Measurements from ENCODE around the gene PLPPR2. TPM values are rescaled to one million over a fixed set of nuclear protein-coding genes. Genes with fewer than 3 reads are reported as not detected.
A peak's percentile ranks its signal among the peaks of the same experiment; 100 is the strongest.

The PLPPR2 gene
- total RNA-seq, 1 experiment from 2014 or later, result 7.5 TPM

- TF ChIP-seq HMGXB4 (CRISPR knock-in tag; IDR thresholded peaks at IDR 0.05) (no peak), CREM (CRISPR knock-in tag; IDR thresholded peaks at IDR 0.05) (no peak), EMX1 (CRISPR knock-in tag; IDR thresholded peaks at IDR 0.05) (no peak)
Observed at GRCh38 chr19:11373166-11373884, 18.1 kb downstream of the PLPPR2 start (continued).

- Mint-ChIP-seq H3K9me3 (no peaks in the 10 kb centered on the region), H3K27me3 (ENCODE audit: low read depth) (no peaks in the 10 kb centered on the region), H3K27ac (no peak overlapping the region), H3K36me3 (peaks cover 6% of the 10 kb centered on the region), H3K4me1 (peaks cover 19% of the 10 kb centered on the region), H3K4me3 (no peak overlapping the region)
- DNase-seq (ENCODE audit: low spot score) (no peak), ATAC-seq (no peak)
- no peak for TF ChIP-seq ZBTB43 (CRISPR knock-in tag; IDR thresholded peaks at IDR 0.05)
- TF ChIP-seq ERG (CRISPR knock-in tag; IDR thresholded peaks at IDR 0.05), result peak; percentile 47; the same call in 1 of the 2 replicates
- TF ChIP-seq STAT6 (CRISPR knock-in tag; conservative IDR thresholded peaks at IDR 0.05; ENCODE audit: low read depth), result no peak
- TF ChIP-seq CREB1 (CRISPR knock-in tag; IDR thresholded peaks at IDR 0.05), result 0 out of 2 replicates have a peak, but pooled peaks have one; percentile 3
- TF ChIP-seq SP1 (CRISPR knock-in tag; conservative IDR thresholded peaks at IDR 0.05), result no peak
- TF ChIP-seq ZNF232 (CRISPR knock-in tag; IDR thresholded peaks at IDR 0.05), result no peak
- TF ChIP-seq MAX (CRISPR knock-in tag; IDR thresholded peaks at IDR 0.05), result no peak
- no peak for TF ChIP-seq IRF2 (CRISPR knock-in tag; IDR thresholded peaks at IDR 0.05; ENCODE audit: borderline replicate concordance, low read depth)
- no peak for TF ChIP-seq E2F5 (CRISPR knock-in tag; IDR thresholded peaks at IDR 0.05)
- TF ChIP-seq ATF1 (CRISPR knock-in tag; IDR thresholded peaks at IDR 0.05), result no peak
- no peak for TF ChIP-seq NR2C2 (CRISPR knock-in tag; IDR thresholded peaks at IDR 0.05)
- peak; percentile 100 for TF ChIP-seq GTF2I (CRISPR knock-in tag; conservative IDR thresholded peaks at IDR 0.05)
- no peak for TF ChIP-seq NR3C1 (CRISPR knock-in tag; conservative IDR thresholded peaks at IDR 0.05; ENCODE audit: low read depth)
- ChIA-PET CTCF (interaction anchor here (0.9 to 4.6 kb wide), 16 partner anchors 10 to 326 kb away, joined by 3 to 59 read pairs (median 10); partner anchors contain the start of genes EPOR, ODAD3, PRKCSH and RAB3D), POLR2A (interaction anchor here (0.6 to 3.1 kb wide), 10 partner anchors 9 to 101 kb away, joined by 3 to 16 read pairs (median 6); partner anchors contain the start of genes CCDC159, EPOR, ODAD3 and PRKCSH)
Observed at GRCh38 chr19:11373885-11374432, 18.7 kb downstream of the PLPPR2 start.

Data from WTC11 (cell line).